ENCODE results near the gene MAP3K8. TPM values are rescaled to one million over a fixed set of nuclear protein-coding genes. Genes with fewer than 3 reads are reported as not detected.

Gene MAP3K8
- total RNA-seq, 6 experiments from 2014 or later = 3.1 to 21.9 (median 6.1) TPM

DNA sequence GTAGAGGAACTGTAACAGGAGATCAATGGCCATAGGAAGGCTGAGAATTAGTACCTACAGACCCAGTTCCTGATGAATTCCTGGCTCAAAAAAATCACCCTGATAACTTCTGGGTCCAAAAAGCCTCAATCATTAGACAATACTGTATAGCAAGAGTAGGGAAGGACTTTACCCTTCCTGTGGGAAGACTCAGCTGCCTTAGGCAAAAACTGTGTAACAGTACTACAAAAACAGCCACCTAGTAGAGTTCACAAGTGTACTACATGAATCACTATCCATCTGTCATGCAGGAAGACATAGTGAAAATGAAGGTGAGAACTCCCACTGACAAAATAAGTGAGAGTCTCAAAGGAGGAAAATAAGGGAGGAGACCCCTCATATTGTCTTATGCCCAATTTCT is 47.6 kb downstream of the MAP3K8 start:
- H3K4me1 ChIP-seq = no peaks in the 10 kb centered on the region
- TF ChIP-seq, protein P1, sequence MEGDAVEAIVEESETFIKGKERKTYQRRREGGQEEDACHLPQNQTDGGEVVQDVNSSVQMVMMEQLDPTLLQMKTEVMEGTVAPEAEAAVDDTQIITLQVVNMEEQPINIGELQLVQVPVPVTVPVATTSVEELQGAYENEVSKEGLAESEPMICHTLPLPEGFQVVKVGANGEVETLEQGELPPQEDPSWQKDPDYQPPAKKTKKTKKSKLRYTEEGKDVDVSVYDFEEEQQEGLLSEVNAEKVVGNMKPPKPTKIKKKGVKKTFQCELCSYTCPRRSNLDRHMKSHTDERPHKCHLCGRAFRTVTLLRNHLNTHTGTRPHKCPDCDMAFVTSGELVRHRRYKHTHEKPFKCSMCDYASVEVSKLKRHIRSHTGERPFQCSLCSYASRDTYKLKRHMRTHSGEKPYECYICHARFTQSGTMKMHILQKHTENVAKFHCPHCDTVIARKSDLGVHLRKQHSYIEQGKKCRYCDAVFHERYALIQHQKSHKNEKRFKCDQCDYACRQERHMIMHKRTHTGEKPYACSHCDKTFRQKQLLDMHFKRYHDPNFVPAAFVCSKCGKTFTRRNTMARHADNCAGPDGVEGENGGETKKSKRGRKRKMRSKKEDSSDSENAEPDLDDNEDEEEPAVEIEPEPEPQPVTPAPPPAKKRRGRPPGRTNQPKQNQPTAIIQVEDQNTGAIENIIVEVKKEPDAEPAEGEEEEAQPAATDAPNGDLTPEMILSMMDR (IDR thresholded peaks at IDR 0.05) = no peak
- TF ChIP-seq POLR2A (IDR thresholded peaks at IDR 0.05) = no peak
- H3K27me3 ChIP-seq = no peaks in the 10 kb centered on the region
- H3K27ac ChIP-seq = no peak overlapping the region
- no peak overlapping the region for H3K4me3 ChIP-seq
- intact Hi-C loops (cut with DNase I) = no loop called here
- H3K36me3 ChIP-seq = no peaks in the 10 kb centered on the region
- DNase-seq (no peak), ATAC-seq (no peak)
- H3K9me3 ChIP-seq = no peaks in the 10 kb centered on the region

DNA sequence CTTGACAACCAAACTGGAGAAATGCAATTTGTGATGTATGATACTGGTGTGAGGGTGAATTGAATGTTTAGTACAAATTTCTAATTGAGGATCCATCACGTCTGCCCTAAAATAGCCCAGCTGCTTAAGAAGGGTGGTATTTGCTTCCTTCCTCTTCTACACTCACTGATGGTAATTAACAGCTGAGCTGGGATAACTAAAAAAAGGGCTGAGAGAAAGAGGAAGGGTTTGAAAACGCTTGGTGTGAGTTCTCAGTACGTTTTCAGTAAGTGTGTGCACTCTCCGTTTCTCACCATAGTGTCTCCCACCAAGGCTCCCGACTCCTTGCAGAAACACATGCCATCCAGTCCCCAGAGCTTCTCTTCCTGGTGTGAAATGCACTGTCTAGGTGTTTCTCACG is 54.3 kb downstream of the MAP3K8 start:
- 43% methylated on average over 6 of the region's 6 CpGs for WGBS (ENCODE audit: insufficient coverage, low coverage, low lambda C conversion rate, missing lambda C conversion rate)
- H3K27me3 ChIP-seq = no peaks in the 10 kb centered on the region
- peak overlapping the region in 1 of 3 donors; percentile 33 for H3K27ac ChIP-seq
- H3K4me3 ChIP-seq = no peak overlapping the region
- intact Hi-C loops (cut with DNase I) = no loop called here
- no peak for TF ChIP-seq POLR2A (IDR thresholded peaks at IDR 0.05)
- H3K4me1 ChIP-seq = peaks cover 0 to 8% (median 0%) of the 10 kb centered on the region in 4 donors
- DNase-seq (no peak), ATAC-seq (peak; percentile 33 to 59 (median 40))
- no peaks in the 10 kb centered on the region for H3K36me3 ChIP-seq
- H3K9me3 ChIP-seq = no peaks in the 10 kb centered on the region

DNA sequence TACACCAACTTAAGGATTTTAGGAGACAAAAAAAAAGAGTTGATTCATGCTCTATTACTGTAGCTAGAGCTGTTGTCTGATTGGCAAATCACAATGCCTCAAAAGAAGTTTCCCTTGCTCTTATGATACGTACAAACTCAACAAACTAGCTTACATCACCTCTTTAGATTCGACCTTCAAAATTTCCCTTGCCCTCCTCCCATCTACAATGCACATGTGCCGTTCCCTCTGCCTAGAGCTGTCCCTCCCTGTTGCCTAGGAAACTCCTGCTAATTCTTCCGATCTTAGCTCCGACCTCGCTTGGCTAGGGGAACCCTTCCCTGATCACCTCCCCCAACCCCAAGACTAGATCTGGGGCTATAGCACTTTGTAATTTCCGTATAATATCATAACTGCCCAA is 55.4 kb downstream of the MAP3K8 start:
- H3K36me3 ChIP-seq = no peaks in the 10 kb centered on the region
- no peak overlapping the region for H3K4me3 ChIP-seq
- H3K9me3 ChIP-seq = no peaks in the 10 kb centered on the region
- no peak for TF ChIP-seq POLR2A (IDR thresholded peaks at IDR 0.05)
- TF ChIP-seq, protein P1 (IDR thresholded peaks at IDR 0.05) = no peak
- DNase-seq (no peak), ATAC-seq (no peak)
- WGBS (ENCODE audit: insufficient coverage, low coverage, low lambda C conversion rate, missing lambda C conversion rate) = 33% methylated on average over 7 of the region's 7 CpGs
- H3K27me3 ChIP-seq = no peaks in the 10 kb centered on the region
- H3K27ac ChIP-seq = no peak overlapping the region
- peaks cover 0 to 10% (median 0%) of the 10 kb centered on the region in 4 donors for H3K4me1 ChIP-seq
- intact Hi-C loops (cut with DNase I) = no loop called here

DNA sequence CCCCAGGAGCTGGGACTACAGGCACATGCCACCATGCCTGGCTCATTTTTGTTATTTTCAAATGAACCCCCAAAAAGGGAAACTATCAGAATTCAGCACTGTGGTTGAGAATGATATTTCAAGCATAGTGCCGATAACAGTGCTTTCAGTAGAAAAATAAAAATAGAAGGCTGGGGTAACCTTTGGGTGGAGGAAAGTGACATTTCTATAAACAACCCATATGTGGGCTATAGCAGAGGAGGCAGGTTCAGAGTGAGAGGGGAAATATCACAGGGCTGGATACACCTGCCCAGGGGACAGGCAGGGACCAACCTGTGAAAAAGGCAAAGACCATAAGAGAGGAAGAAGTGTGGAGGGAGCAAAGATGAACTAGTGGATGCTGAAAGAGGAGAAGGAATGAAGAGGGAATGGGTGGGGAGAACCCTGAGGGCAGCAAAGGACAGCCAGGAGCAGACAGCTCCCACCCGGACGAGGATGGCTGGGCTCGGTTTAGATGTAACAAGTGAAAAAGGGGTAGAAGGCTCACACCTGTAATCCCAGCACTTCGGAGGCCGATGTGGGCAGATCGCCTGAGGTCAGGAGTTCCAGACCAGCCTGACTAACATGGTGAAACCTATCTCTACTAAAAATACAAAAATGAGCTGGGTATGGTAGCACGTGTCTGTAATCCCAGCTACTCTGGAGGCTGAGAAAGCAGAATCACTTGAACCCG is 56.5 kb downstream of the MAP3K8 start:
- DNase-seq (no peak), ATAC-seq (no peak)
- 66% methylated on average over 9 of the region's 9 CpGs for WGBS (ENCODE audit: insufficient coverage, low coverage, low lambda C conversion rate, missing lambda C conversion rate)
- peaks cover 0 to 10% (median 0%) of the 10 kb centered on the region in 4 donors for H3K4me1 ChIP-seq
- no peak overlapping the region for H3K27ac ChIP-seq
- H3K9me3 ChIP-seq = no peaks in the 10 kb centered on the region
- no peak overlapping the region for H3K4me3 ChIP-seq
- intact Hi-C loops (cut with DNase I) = no loop called here
- no peaks in the 10 kb centered on the region for H3K36me3 ChIP-seq
- no peak for TF ChIP-seq POLR2A (IDR thresholded peaks at IDR 0.05)
- TF ChIP-seq, protein P1 (IDR thresholded peaks at IDR 0.05) = no peak
- H3K27me3 ChIP-seq = no peaks in the 10 kb centered on the region

DNA sequence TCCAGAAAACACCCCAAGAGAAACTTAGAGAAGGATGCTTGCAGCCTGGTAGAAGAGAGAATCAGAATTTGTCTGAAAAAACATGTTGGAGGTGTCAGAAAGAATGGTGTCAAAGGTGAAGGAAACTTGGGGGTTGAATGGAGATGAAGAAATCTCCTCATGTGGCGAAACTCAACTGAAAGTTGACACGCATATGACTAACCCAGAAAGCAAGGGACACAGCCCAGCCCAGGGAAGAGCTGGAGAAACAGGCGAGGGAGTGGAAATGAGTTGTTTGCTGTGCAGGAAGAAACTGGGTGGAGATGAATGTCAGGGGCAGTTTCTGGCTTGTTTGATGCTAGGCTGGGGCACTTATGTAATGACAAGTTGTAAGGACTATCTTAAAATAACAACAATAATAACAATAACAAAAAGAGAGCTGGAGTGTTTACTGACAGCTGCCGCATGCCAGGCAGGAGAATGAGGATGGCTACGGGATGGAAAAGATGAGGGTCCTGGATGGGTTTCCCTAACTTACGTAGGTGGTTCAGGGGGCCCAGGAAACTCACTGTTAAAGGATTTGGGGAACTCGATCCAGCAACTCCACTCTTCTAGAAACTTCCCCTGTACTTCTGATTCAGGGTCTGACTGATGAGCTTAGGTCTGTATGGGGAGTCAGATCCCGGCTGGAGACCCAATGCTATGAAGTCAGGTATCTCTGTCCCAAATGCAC is 57.4 kb downstream of the MAP3K8 start:
- no peaks in the 10 kb centered on the region for H3K27me3 ChIP-seq
- intact Hi-C loops (cut with DNase I) = no loop called here
- peaks cover 0 to 10% (median 0%) of the 10 kb centered on the region in 4 donors for H3K4me1 ChIP-seq
- ATAC-seq = peak in 3 of 4 donors; percentile 6 to 15 (median 9)
- H3K36me3 ChIP-seq = no peaks in the 10 kb centered on the region
- no peaks in the 10 kb centered on the region for H3K9me3 ChIP-seq
- 63% methylated on average over 7 of the region's 8 CpGs for WGBS (ENCODE audit: insufficient coverage, low coverage, low lambda C conversion rate, missing lambda C conversion rate)
- H3K4me3 ChIP-seq = no peak overlapping the region
- no peak overlapping the region for H3K27ac ChIP-seq
- DNase-seq = no peak
- TF ChIP-seq, protein P1 (IDR thresholded peaks at IDR 0.05) = no peak
- TF ChIP-seq POLR2A (IDR thresholded peaks at IDR 0.05) = no peak
